HG03103 (cell line): ENCODE measurements around the gene MRPL3.

ENCODE experiments used
- ATAC-seq: cut with Tn5 transposase; IDR thresholded peaks from one replicate; pipeline ENCODE4 v1.9.1; 2021; ENCODE audit warnings: low read depth; ENCODE audit not compliant: unreplicated experiment

The MRPL3 gene

GRCh38 chr3:131502530-131503319, at the start of gene MRPL3:
MRPL3 (minus strand) TSS chr3:131502971; CDS start chr3:131502821, 150 bp downstream.
- peak; percentile 96 for ATAC-seq

- no peak for ATAC-seq
Measured at GRCh38 chr3:131551761-131552160, 49.0 kb upstream of the MRPL3 start.

- no peak for ATAC-seq
Measured at GRCh38 chr3:131550562-131551465, 48.0 kb upstream of the MRPL3 start.

GRCh38 chr3:131549340-131549739, 46.6 kb upstream of the MRPL3 start:
- ATAC-seq = no peak

GRCh38 chr3:131547585-131547984, 44.8 kb upstream of the MRPL3 start:
- ATAC-seq = no peak

- ATAC-seq = no peak
Measured at GRCh38 chr3:131546441-131546840, 43.7 kb upstream of the MRPL3 start.

GRCh38 chr3:131544557-131544956, 41.8 kb upstream of the MRPL3 start:
- no peak for ATAC-seq

- no peak for ATAC-seq
Measured at GRCh38 chr3:131543714-131544113, 40.9 kb upstream of the MRPL3 start.

- no peak for ATAC-seq
Measured at GRCh38 chr3:131541288-131541687, 38.5 kb upstream of the MRPL3 start.

GRCh38 chr3:131540821-131541220, 38.0 kb upstream of the MRPL3 start:
- ATAC-seq = no peak

- no peak for ATAC-seq
Measured at GRCh38 chr3:131540143-131540542, 37.4 kb upstream of the MRPL3 start.

GRCh38 chr3:131538968-131539367, 36.2 kb upstream of the MRPL3 start:
- no peak for ATAC-seq

- ATAC-seq = no peak
Measured at GRCh38 chr3:131537531-131537930, 34.8 kb upstream of the MRPL3 start.

GRCh38 chr3:131535596-131535995, 32.8 kb upstream of the MRPL3 start:
- ATAC-seq = no peak

- ATAC-seq = no peak
Measured at GRCh38 chr3:131535131-131535530, 32.4 kb upstream of the MRPL3 start.

- ATAC-seq = no peak
Measured at GRCh38 chr3:131532645-131533044, 29.9 kb upstream of the MRPL3 start.

GRCh38 chr3:131530843-131531242, 28.1 kb upstream of the MRPL3 start:
- ATAC-seq = no peak

GRCh38 chr3:131530388-131530787, 27.6 kb upstream of the MRPL3 start:
- no peak for ATAC-seq

GRCh38 chr3:131526801-131527347, 24.1 kb upstream of the MRPL3 start:
- ATAC-seq = no peak

GRCh38 chr3:131518680-131519079, 15.9 kb upstream of the MRPL3 start:
- no peak for ATAC-seq

GRCh38 chr3:131505421-131505820, 2.6 kb upstream of the MRPL3 start:
- ATAC-seq = no peak
